ENCODE measurements around the gene TICRR.

The TICRR gene

GRCh38 chr15:89646416-89647141 lies 71.3 kb downstream of the TICRR start:
- DNase-seq (ENCODE audit: low read depth in 2 of 2), result no peak
- TF ChIP-seq, protein P1, sequence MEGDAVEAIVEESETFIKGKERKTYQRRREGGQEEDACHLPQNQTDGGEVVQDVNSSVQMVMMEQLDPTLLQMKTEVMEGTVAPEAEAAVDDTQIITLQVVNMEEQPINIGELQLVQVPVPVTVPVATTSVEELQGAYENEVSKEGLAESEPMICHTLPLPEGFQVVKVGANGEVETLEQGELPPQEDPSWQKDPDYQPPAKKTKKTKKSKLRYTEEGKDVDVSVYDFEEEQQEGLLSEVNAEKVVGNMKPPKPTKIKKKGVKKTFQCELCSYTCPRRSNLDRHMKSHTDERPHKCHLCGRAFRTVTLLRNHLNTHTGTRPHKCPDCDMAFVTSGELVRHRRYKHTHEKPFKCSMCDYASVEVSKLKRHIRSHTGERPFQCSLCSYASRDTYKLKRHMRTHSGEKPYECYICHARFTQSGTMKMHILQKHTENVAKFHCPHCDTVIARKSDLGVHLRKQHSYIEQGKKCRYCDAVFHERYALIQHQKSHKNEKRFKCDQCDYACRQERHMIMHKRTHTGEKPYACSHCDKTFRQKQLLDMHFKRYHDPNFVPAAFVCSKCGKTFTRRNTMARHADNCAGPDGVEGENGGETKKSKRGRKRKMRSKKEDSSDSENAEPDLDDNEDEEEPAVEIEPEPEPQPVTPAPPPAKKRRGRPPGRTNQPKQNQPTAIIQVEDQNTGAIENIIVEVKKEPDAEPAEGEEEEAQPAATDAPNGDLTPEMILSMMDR (IDR thresholded peaks at IDR 0.05; ENCODE audit: low read depth, low read length), result no peak

GRCh38 chr15:89647191-89647851 lies 72.1 kb downstream of the TICRR start:
- H3K4me3 ChIP-seq (replicated peaks in 1 of 2; ENCODE audit: low read depth in 2 of 2, low read length in 2 of 2), result no peak overlapping the region
- DNase-seq (ENCODE audit: low read depth in 2 of 2), result peak; percentile 67 to 72
- TF ChIP-seq, protein P1 (IDR thresholded peaks at IDR 0.05; ENCODE audit: low read depth, low read length), result peak; percentile 92

More at GRCh38 chr15:89646416-89647141, 71.3 kb downstream of the TICRR start:
- no peak overlapping the region for H3K4me3 ChIP-seq (replicated peaks in 1 of 2; ENCODE audit: low read depth in 2 of 2, low read length in 2 of 2)

DNA sequence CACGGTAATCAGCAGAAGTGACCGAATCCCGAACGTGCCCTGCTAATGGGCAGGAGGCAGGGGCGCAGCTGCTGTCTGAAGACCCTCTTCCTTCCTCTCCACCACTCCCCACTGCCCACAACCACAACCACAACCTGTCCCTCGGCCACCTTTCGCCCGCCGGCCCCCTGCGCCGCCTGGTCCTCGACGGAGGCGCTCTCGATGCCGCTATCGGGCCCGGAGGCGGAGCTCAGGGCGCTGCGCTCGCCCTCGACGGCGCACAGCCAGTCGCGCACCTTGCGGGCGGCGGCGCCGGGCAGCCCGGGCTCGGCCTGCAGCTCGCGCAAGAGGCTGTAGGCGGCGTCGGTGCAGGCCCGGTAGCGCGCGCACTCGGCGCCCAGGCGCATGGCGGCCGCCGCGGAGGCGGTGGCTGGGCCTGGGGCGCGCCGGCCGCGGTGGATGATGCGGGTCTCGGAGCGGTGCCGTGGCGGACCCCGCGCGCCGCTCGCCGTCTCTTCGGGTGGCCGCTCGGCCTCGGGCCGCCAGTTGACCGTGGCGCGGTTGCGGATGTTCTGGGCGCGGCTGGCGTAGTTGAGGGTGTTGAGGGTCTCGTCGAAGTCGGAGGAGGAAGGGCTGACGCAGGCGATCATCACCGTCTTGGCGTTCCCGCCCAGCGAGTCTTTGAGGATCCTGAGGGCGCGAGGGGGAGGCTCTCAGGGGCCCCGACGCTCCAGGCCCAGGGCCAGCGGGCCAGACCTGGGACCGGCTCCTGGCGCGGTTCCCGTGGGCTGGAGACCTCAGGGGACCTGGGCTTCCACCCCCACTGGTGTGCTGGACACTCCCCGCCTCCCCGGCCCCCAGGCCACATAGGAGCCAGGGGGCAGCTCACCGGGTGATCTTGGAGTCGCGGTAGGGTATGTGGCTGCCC lies 73.1 kb downstream of the TICRR start:
- no peak for DNase-seq (ENCODE audit: low read depth in 2 of 2)
- TF ChIP-seq, protein P1 (IDR thresholded peaks at IDR 0.05; ENCODE audit: low read depth, low read length), result no peak
- no peak overlapping the region for H3K4me3 ChIP-seq (replicated peaks in 1 of 2; ENCODE audit: low read depth in 2 of 2, low read length in 2 of 2)

GRCh38 chr15:89649013-89649625 lies 73.8 kb downstream of the TICRR start:
- no peak for DNase-seq (ENCODE audit: low read depth in 2 of 2)
- TF ChIP-seq, protein P1 (IDR thresholded peaks at IDR 0.05; ENCODE audit: low read depth, low read length), result no peak
- no peak overlapping the region for H3K4me3 ChIP-seq (replicated peaks in 1 of 2; ENCODE audit: low read depth in 2 of 2, low read length in 2 of 2)

- no peak for DNase-seq (ENCODE audit: low read depth in 2 of 2)
- H3K4me3 ChIP-seq (replicated peaks in 1 of 2; ENCODE audit: low read depth in 2 of 2, low read length in 2 of 2), result no peak overlapping the region
- TF ChIP-seq, protein P1 (IDR thresholded peaks at IDR 0.05; ENCODE audit: low read depth, low read length), result no peak
Measured at GRCh38 chr15:89649716-89650115, 74.4 kb downstream of the TICRR start.

DNA sequence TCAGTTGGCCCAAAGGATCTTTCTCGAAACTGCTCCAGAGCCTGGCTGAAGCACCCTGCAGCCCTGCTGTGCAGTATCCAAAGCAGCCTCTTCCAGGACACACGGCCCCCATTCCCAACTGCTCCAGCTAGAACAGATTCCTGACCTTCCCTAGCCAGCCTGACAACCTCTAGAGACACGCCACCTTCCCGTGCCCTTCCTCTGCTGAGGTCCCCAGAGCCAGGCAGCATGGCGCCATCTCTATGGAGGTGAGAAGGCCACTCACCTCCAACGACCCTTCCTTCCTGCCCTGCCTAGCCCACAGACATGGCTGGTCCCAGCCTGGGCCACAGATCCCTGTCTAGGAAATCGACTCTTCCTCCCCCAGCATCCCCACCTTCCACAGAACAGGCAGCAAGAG lies 76.9 kb downstream of the TICRR start:
- no peak for DNase-seq (ENCODE audit: low read depth in 2 of 2)
- TF ChIP-seq, protein P1 (IDR thresholded peaks at IDR 0.05; ENCODE audit: low read depth, low read length), result no peak
- H3K4me3 ChIP-seq (replicated peaks in 1 of 2; ENCODE audit: low read depth in 2 of 2, low read length in 2 of 2), result no peak overlapping the region
